ENCODE data around the gene HNRNPUL1. TPM values are rescaled to one million over a fixed set of nuclear protein-coding genes. Genes with fewer than 3 reads are reported as not detected.

The HNRNPUL1 gene
- total and polyA plus RNA-seq, 9 of the 15 experiments (the other 6 are each of a cell fraction or from before 2014, with no cell fraction given), result 7.3 to 211 (median 85.0) TPM

DNA sequence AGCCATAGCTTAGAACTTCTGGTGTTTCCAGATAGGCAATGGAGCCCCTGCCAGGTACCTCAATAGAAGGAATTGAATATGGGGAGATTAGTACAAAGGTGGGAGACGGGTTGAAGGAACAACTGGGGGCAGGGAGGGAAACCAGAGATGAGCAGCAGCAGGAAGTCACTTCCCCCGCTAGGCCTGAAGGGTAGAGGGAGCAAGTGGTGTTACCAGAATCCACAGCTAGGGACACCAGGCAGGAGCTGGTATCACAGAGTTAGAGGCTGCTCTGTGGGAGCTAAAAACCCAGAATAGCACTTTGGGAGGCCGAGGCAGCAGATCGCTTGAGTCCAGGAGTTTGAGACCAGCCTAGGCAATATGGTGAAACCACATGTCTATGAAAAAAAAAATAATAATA, 15.3 kb upstream of the HNRNPUL1 start (continued):
- TF ChIP-seq ZNF407 (IDR thresholded peaks at IDR 0.05; ENCODE audit: low read depth), result no peak

Data from K562 (cell line).